HG02798 (cell line): ENCODE data around the gene LYRM4.
A peak's percentile ranks its signal among the peaks of the same experiment; 100 is the strongest.

ENCODE experiments used
- ATAC-seq: cut with Tn5 transposase; IDR thresholded peaks from one replicate; pipeline ENCODE4 v1.9.1; 2021; ENCODE audit warnings: mild to moderate bottlenecking; ENCODE audit not compliant: unreplicated experiment, poor library complexity

LYRM4 gene

DNA sequence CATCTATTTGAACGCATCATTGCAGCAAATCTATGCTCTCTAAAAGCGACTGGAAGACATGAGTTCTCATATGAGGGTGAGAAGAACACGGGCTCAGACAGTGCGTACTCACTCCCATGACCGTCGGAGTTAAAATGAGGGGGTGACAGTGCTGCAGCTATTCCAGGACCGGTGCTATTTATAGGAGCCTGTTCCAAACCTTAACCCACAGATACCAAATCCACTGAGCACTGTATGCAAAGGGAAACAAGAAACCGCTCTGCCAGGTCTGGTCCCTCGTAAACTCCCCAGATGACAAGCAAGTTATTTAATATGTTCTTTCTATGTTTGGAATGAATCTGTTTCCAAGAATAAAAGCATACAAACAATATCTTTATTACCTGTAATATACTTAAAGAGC lies 152.7 kb downstream of the LYRM4 start:
- no peak for ATAC-seq

DNA sequence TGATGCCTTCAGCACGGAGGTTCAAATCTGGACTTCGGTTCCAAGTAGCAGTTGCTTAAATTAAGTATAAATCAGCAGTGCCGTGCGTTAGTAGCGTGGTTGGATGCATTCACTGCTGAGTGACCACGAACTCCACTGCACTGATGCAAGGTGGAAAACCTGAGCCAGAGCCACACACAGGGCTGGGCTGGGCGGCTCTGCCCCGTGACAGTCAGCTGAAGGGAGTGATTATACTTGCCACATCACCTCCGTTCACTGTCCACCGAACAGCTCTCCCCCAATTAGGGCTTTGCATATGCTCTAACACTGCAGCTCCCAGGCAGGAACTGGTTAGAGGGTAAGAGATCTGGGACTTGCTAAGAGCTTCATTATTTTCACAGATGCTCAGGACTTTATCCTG lies 153.4 kb downstream of the LYRM4 start:
- ATAC-seq, result no peak

DNA sequence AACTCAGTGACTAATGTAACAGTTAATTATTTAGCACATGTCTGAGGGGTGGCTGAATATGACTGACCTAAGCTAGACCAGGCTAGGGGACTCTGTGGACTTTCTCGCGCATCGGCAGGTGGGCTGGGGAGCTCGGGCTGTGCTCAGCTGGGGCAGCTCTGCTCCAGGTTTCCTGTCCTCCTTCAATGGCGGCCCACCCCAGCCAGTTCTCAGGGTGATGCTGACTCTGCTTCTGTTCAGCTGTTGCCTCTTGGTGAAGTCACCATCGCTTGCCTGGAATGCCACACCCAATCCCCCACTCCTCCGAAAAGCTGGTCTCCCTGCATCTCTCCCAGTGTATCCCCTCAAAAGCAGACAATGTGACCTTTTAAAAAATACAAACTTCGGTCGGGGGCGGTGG lies 155.6 kb downstream of the LYRM4 start:
- ATAC-seq, result no peak

DNA sequence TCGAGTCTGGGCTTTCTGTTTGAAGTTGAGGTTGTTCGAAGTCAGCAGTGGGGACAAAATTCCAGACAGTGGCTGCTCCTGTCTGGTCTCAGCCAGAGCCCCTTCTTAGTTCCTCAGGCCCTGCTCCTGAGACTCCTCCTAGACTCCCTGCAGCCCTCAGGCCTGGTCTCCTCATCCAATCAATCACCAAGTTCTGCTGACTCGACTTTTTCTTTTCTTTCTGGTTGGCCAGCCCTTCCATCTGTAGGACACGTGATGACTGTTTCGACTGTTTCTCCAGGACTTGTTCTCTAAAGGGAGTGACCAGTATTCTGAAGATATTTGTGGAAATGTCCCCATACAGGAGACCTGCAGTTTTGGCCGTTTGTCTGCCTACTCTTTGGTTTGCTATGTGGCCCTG lies 156.1 kb downstream of the LYRM4 start:
- ATAC-seq, result no peak

DNA sequence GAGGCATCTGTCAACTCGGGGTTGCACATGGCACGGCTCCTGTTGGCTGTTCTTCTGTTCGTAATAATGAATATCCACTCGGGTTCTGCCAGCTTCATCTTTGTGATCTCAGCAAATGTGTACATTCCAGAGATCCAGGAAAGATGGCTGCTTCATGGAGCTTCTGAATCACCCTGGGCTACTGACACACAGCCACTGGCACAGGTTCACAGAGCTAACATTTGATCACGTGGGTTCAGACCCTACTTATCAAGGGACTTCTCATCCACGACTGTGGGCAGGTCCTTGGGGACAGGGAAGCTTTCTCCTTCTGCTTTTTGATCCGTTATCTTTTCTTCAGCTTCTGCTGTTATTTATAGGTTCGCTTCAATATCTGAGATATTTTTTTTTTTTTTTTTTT lies 157.5 kb downstream of the LYRM4 start:
- ATAC-seq, result no peak

DNA sequence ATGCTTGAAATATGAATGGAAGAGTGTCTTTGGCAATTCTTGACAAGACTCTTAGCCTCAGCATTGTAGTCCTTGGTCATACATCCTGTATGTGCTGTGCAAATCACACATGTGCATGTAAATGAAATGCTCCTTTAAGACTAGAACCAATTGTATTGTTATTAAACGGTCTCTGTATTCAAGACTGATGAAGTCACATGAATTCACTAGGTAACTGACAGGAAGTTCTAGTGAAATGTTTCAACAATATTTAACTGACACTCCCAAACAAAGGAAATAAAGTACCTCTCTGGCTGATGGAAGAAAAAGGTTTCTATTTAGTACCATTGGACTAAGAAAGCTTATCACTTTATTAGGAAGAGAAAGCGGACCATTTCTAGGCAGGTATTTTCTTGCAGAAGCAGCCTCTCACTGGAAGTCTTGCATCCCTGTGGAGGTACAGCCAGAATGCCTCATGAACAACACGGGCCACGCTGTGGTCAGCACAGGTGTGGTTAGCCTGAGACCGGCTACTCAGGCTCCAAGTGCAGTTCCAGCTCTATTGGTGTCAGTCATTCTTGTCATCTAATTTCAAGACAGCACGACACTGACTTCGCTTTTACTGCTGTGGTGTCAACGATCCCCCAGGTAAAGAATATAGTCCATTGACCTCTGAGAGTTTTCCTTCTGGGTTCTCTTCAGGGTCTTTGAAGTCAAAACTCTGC lies 158.3 kb downstream of the LYRM4 start:
- ATAC-seq, result no peak

DNA sequence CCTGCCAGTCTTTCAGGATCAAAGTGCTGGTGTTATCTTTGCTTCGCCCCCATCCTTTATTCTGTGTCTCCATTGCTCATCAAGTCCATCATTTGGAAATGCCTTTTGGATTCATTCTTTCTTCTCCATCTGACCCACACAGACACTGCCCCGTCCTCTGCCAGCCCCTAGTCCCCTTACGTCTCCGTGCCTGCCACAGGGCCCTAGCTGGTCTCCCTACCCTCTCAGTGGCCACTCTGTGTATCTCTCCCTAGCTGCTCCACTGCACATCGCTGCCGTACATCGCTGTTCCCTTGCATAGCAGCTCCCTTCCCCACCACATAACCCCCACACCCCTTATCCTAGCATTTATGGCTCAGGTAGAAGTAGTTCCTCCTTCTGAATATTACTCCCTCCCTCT lies 159.9 kb downstream of the LYRM4 start:
- no peak for ATAC-seq

DNA sequence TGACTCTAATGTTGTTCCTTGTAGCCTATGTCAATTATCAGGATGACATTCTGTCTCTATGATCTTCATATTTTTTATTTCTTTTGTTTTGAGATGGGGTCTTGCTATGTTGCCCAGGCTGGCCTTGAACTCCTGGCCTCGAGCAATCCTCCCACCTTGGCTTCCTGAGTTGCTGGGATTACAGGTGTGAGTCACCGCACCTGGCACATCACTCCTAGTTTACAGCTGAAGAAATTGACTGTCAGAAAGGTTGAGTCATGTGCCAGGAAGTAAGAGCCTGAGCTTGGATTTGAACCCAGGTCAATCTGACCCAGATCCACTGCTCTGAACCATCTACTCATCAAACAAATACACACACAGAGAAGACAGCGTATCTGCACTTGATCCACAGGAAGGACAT lies 161.2 kb downstream of the LYRM4 start:
- no peak for ATAC-seq

DNA sequence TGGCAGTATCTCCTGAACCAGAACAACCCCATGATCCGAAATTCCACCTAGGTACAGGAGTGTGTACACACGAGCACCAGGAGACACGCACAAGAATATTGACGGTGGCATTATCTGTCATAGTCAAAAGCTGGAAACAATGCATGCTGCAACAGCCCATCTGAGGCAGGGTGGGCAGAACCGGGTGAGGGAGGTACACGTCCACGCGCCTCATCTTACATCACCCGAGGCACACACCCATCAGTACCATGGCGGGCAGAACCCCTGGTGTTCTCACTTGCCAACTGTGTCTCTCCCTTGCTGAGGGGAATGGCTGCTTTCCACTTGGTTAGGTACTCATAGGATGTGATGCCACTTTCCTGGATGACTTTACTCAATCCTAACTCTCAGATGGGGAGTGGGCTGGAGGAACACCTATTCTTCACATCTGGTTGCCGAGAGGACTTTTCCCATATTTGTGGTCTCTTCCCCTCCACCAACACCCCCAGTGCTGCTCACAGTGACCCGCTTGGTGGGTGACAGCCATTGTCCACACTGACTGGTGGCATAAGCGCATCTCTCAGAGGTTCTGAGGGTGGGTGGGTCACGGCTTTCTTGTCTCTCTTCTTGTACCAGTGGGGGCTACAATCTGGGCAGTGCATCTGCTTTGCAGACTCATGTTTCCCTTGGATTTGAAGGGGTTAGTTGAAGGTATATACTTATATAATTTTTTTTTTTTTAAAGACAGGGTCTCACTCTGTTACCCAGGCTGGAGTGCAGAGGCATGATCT lies 162.1 kb downstream of the LYRM4 start:
- no peak for ATAC-seq

DNA sequence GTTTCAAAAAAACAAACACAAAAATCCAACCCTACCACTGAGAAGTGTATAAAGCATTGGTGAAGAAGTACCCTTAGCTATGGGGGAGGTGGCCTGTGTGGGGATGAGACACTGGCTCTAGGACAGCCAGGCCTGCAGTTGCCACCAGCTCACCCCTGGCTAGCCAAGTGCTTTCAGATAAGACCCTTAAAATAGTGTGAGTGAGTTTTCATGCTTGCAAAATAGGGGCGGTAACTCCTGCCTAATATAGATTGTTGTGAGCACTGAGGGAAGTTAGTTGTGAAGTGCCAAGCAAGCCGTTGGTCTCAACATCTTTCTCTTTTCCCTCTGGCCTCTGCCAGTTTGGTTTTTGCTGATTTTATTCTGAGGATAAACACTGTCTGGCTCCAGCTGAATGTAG lies 164.3 kb downstream of the LYRM4 start:
- no peak for ATAC-seq

DNA sequence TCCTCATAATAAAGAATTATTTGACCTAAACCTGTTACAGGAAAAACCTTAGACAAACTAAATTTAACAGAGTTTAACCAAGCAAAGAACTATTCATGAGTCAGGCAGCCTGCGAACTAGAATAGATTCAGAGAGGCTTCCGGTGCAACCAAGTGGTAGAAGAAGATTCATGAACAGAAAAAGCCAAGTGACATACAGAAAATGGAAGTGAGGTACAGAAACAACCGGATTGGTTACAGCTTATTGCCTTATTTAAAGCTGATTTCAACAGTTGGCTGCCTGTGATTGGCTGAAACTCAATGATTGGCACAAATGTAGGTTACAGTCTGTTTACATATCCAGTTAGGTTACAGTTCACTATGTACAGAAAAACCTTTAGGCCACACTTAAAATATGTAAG lies 165.5 kb downstream of the LYRM4 start:
- peak; percentile 79 for ATAC-seq

DNA sequence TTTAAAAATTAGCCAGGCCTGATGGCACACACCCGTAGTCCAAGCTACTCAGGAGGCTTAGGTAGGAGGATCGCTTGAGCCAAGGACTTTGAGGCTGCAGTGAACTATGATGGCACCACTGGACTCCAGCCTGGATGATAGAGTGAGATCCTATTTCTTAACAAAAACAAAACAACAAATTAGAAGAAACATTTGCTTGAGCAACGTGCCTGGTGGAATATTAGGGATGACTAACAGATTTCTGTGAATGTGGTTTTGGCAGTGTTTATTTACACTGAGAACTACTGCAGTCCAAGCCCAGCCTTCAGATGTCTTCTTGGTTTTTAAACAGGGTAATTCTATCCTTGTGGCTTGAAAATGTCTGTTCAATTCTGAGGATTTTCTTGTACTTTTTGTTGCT lies 166.4 kb downstream of the LYRM4 start:
- no peak for ATAC-seq

DNA sequence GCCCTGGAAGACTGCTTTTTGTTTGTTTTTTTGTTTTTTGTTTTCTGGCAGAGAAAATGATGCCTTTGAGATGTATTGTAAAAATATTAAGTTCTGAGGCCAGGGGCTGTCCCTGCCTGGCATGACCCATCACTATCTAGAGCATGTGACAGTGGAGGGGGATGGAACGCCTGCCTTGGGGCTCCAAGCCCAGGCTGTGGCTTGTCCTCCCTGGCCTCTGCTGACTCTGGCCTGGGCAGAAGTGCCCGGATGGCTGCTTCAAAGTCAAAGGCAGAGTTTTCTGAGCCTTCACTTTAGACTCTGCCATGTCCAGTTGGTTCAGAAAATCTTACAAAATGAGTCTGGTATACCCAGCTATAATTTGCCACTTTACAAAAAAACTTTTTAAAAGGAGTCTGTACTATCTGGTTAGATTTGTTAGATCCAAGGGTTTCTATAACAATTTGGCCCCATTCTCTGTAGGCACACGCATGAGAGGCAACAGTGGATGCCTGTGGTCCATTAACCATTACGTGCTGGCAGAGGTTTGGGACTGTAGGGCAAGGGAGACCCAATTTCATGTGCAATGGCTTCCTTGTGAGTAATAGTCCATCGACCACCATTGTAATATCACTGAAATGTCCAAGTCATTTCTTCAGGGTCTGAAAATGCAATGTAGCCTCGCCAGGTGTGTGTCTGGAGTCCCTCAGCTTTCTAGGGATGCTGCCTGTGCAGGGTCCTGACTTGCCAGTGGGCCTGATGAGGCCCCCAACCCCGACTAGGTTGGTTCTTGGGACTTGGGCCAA lies 167.3 kb downstream of the LYRM4 start:
- ATAC-seq, result no peak

DNA sequence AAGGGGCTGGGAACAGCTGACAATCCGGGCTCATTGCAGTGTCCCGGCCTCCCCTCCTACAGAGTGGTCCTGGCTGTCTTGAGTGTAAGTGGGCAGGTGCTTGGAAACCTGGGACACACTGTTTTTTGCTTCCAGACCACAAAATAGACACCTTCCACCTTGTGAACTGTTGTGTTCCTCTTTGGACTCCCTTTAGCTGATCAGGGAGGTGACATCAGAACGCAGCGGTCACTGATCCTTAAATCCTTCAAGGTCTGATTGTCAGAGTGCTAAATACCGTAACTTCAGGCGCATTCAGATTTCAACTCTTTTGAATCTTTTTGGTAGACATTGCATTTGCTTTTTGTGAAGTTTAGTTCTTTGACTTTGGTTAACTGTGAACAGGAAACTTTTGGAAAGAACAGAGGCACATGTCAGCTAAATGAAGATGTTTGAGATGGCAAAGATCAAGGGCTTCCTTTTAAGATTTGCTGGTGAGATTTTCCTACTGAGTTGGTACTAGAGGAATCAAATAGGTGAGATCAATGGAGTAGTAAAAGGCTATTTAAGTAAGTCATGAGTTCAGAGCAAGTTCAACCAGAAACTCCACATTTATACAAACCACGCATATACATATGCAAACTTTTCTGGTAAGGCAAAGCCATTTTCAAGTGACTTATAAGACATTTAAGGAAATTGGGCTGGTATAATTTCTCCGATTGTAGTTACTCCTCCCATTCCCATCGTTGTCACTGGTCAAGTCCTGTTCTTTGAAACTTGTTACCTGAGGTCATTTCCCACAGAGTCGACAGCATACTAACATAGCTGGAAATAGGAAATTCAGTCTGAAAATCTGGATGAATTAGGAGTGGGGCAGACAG lies 169.3 kb downstream of the LYRM4 start:
- no peak for ATAC-seq

DNA sequence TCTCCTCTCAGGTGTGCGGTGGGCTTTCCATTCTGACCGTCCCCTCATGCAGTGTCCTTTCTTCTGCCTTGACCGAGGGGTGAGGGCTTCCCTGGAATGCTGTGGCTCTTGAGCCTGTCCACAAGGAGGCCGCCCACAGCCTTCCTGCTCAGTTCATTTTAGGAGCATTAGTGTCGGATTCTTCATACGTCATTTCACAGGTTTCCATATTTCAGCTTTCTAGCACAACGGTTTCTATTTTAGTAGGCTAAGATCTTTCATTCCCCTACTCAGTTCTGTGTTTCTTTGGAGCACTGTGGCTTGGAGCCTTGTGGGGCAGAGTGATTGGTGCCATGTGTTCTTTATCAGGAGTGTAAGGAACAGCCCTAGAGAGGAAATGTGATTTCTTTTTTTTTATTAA lies 170.1 kb downstream of the LYRM4 start:
- no peak for ATAC-seq

DNA sequence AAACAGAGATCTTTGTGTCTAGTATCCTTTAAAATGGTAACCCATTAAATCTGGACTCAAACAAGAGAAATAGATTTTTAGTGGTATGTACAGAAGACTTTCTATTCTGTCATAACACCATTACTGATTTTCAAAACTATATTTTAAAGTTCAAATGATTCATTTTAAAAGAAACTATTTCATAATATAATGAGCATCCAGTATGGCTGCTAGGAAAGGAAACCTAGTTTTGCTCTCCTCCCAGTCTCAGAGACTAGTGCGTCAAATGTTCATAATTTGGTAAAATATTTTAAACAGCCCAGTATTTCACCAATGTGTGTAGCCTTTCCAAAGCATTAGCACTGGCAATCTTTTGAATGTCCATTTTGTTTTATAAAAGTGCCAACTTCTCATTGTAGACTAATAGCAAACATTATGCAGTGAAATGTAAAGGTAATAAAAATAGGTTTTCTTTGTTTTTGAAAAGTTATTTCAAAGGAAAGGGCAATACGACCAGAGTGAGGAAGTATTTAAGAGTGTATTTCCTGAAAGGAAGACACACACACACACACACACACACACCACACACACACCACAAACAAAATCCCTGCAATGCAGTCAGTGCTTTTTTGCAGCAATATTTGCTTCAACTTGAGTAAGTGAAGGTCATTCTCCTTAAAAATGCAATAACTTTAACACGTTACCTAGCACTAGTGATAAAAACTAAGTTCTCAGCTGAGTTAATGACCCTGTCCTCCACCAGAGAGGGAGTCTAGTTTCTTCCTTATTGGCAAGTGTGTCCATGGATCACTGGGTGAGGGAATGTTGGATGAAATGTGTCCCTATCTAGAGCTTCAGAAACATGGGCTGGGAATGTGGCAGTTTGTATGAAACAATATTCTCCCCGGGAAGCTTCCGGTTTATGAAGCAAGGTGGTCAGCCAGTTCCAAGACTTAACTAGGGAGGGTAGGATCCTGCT lies 171.0 kb downstream of the LYRM4 start:
- no peak for ATAC-seq

DNA sequence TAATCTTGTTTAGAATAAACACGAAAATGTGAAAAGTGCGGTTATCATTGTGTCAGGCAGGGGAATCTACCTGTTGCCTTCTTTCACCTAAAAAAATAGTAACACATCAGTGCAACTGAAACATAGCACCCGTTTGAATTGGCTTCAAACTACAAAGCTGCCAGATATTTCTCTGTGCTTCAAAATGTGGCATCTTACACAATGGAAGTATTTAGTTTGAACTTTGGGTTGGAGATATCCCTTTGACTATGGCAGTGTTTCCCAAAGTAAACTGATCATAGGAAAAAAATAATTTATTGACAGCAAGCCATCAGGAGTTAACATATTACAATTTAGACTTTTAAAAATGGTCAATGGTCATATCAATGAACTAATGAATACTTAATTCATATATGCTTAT lies 172.0 kb downstream of the LYRM4 start:
- no peak for ATAC-seq

DNA sequence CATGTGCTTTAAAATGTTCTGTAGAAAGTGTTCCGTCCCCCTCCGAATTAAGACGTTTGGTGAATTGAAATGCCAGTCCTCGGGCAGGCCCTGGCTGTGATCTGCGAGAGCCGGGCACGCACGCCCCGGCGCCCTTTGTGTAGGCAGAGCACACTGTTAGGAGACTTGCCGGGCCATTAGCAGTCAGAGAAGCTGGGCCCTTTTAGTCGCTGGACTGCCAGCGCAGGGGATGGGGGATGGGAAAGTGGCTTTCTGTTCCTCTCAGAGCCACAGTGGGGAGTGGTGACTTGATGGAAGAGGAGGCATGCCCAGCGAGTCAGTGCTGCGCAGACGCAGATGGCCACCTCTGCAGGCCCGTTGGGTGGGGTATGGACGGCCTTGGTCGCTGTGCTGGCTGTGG lies 173.4 kb downstream of the LYRM4 start:
- ATAC-seq, result no peak

DNA sequence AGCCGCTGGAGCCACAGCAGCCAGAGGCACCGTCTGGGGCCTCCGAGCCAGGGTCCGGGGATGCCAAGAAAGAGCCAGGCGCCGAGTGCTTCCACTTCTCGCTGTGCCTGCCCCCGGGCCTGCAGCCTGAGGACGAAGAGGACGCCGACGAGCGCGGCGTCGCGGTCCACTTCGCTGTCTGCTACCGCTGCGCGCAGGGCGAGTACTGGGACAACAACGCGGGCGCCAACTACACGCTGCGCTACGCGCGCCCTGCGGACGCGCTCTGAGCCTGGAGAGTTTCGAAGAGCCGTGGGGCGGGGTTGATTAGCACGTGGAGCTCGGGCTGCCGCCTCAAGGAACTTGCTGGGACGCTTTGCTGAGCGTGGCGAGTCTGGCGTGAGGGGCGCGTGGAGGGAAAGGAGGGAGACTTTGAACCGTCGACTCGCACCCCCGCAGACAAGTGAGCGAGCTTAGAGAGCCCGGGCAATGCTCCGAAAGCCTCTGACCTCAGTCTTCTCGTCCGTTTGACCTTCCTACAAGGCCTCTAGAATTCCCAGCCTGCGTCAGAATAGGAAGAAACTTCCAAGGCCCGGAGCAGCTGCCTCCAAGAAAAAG lies 174.4 kb downstream of the LYRM4 start:
- ATAC-seq, result no peak
